Prostate gland (tissue), 2 donors: ENCODE results near the gene C6orf52.

ENCODE experiments used
- POLR2A ChIP-seq: fragments of 450-650 bp; IDR thresholded peaks from one replicate; pipeline ENCODE4 v1.6.1; 2016; ENCODE audit warnings: antibody characterized with exemption, mild to moderate bottlenecking
- POLR2AphosphoS5 ChIP-seq: sonication (generic); formaldehyde crosslinking; IDR thresholded peaks from one replicate; pipeline ENCODE4 v1.6.1; 2017; ENCODE audit warnings: antibody characterized with exemption
- TF ChIP-seq, protein P1 (sequence below), 4 experiments: fragments of 200-600 bp in 2 of 4; fragments of 450-650 bp in 2 of 4; sonication (generic) in 2 of 4; IDR thresholded peaks; 1 replicate in 3 of 4; 2 replicates in 1 of 4; pipeline ENCODE4 v1.5.1; 2016 to 2019; ENCODE audit warnings: antibody characterized with exemption in 4 of 4, mild to moderate bottlenecking in 2 of 4, moderate library complexity in 2 of 4

DNA sequence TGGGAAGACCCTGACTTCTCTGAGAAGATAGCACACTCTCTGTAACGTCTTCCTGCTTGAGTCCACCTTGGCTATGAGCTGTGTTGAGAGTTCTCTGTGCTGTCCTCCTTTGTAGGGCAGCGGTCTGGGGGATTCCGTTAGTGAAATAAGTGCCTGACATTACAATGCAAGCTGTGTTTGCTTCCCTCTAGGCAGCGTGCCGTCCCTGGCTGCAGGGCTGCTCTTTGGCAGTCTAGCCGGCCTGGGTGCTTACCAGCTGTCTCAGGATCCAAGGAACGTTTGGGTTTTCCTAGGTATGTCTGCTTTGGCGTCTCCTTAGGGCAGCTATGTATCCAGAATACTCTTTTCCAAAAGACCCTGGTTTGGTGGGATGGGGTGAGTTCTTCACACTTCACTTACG is 31.3 kb upstream of the C6orf52 start:
- TF ChIP-seq, protein P1, sequence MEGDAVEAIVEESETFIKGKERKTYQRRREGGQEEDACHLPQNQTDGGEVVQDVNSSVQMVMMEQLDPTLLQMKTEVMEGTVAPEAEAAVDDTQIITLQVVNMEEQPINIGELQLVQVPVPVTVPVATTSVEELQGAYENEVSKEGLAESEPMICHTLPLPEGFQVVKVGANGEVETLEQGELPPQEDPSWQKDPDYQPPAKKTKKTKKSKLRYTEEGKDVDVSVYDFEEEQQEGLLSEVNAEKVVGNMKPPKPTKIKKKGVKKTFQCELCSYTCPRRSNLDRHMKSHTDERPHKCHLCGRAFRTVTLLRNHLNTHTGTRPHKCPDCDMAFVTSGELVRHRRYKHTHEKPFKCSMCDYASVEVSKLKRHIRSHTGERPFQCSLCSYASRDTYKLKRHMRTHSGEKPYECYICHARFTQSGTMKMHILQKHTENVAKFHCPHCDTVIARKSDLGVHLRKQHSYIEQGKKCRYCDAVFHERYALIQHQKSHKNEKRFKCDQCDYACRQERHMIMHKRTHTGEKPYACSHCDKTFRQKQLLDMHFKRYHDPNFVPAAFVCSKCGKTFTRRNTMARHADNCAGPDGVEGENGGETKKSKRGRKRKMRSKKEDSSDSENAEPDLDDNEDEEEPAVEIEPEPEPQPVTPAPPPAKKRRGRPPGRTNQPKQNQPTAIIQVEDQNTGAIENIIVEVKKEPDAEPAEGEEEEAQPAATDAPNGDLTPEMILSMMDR (IDR thresholded peaks at IDR 0.05) = no peak
- TF ChIP-seq POLR2A (no peak), POLR2AphosphoS5 (no peak)
